Lower lobe of right lung (tissue), 2 donors: ENCODE results near the gene BAIAP2L2. TPM values are rescaled to one million over a fixed set of nuclear protein-coding genes. Genes with fewer than 3 reads are reported as not detected.
A peak's percentile ranks its signal among the peaks of the same experiment; 100 is the strongest.

Source experiments
- ATAC-seq, 2 donors: fragments of 200-7000 bp; cut with Tn5 transposase; one replicate each; pipeline ENCODE4 v1.9.1; 2020 to 2022; ENCODE audit warnings: mild to moderate bottlenecking in 2 of 2, moderate library complexity in 2 of 2
- DNase-seq: peaks from one replicate; pipeline ENCODE4 v3.0.0-alpha.2; 2020
- H3K27ac ChIP-seq: fragments of 200-600 bp; one replicate; pipeline ENCODE4 v1.8.0; 2022
- H3K27me3 ChIP-seq: fragments of 200-600 bp; one replicate; pipeline ENCODE4 v1.8.0; 2022; ENCODE audit warnings: low read depth
- H3K36me3 ChIP-seq: fragments of 200-600 bp; one replicate; pipeline ENCODE4 v1.8.0; 2022; ENCODE audit warnings: mild to moderate bottlenecking
- H3K4me1 ChIP-seq: fragments of 200-600 bp; one replicate; pipeline ENCODE4 v1.8.0; 2022
- H3K4me3 ChIP-seq: fragments of 200-600 bp; one replicate; pipeline ENCODE4 v1.8.0; 2022; ENCODE audit warnings: mild to moderate bottlenecking
- H3K9me3 ChIP-seq: fragments of 200-600 bp; one replicate; pipeline ENCODE4 v1.8.0; 2022
- CTCF ChIP-seq: fragments of 200-600 bp; IDR thresholded peaks from one replicate; pipeline ENCODE4 v1.8.0; 2022; ENCODE audit warnings: antibody characterized with exemption, mild to moderate bottlenecking
- intact Hi-C: fragments of 100-400 bp; cut with DNase I; formaldehyde crosslinking; loops from one replicate; pipeline ENCODE4 v1.11.0; 2022
- total RNA-seq: library from RNA; stranded (reverse); fragmentation: NEBNext Ultra II Directional; extraction: Animal tissue kit (Norgen Biotek cat#: 25700); gene quantifications from one replicate; pipeline ENCODE4 v1.2.1, GENCODE V29; 2021
- donor health status: DM: no; HTN: yes; CAD: no; lungs with severe emphysema.

BAIAP2L2 gene
- total RNA-seq, 1 donor from 2014 or later: 0.44 TPM

- peak; percentile 43 for DNase-seq
- Histone ChIP-seq H3K4me3 (no peak overlapping the region), H3K36me3 (no peaks in the 10 kb centered on the region), H3K4me1 (peaks cover 8% of the 10 kb centered on the region), H3K9me3 (no peaks in the 10 kb centered on the region), H3K27me3 (no peaks in the 10 kb centered on the region), H3K27ac (no peak overlapping the region)
- ATAC-seq: peak; percentile 21 to 49
- TF ChIP-seq CTCF: peak; percentile 16
- intact Hi-C loops: no loop called here
These were observed 12.7 kb downstream of the BAIAP2L2 start for GRCh38 chr22:38097557-38098409.

- H3K4me1 ChIP-seq: peaks cover 8% of the 10 kb centered on the region
- H3K9me3 ChIP-seq: no peaks in the 10 kb centered on the region
- no peak overlapping the region for H3K27ac ChIP-seq
- no peak for TF ChIP-seq CTCF
- ATAC-seq: no peak
- H3K4me3 ChIP-seq: no peak overlapping the region
- intact Hi-C loops: no loop called here
- no peaks in the 10 kb centered on the region for H3K27me3 ChIP-seq
- DNase-seq: no peak
- H3K36me3 ChIP-seq: no peaks in the 10 kb centered on the region
These were observed 13.4 kb downstream of the BAIAP2L2 start for GRCh38 chr22:38097058-38097457.

GRCh38 chr22:38089474-38089851, 21.0 kb downstream of the BAIAP2L2 start:
- no peak for TF ChIP-seq CTCF
- Histone ChIP-seq H3K27me3 (peaks cover 7% of the 10 kb centered on the region), H3K4me3 (no peak overlapping the region), H3K4me1 (no peaks in the 10 kb centered on the region), H3K9me3 (no peaks in the 10 kb centered on the region), H3K27ac (no peak overlapping the region), H3K36me3 (no peaks in the 10 kb centered on the region)
- DNase-seq (no peak), ATAC-seq (peak in 1 of 2 donors; percentile 5)
- intact Hi-C loops: no loop called here

GRCh38 chr22:38088629-38089473, 21.6 kb downstream of the BAIAP2L2 start:
- no peak for TF ChIP-seq CTCF
- Histone ChIP-seq H3K4me3 (peak overlapping the region; percentile 27), H3K4me1 (no peaks in the 10 kb centered on the region), H3K36me3 (no peaks in the 10 kb centered on the region), H3K27ac (no peak overlapping the region), H3K9me3 (no peaks in the 10 kb centered on the region), H3K27me3 (peaks cover 7% of the 10 kb centered on the region)
- DNase-seq (no peak), ATAC-seq (peak in 1 of 2 donors; percentile 12)
- intact Hi-C loops: no loop called here

GRCh38 chr22:38087855-38088254, 22.6 kb downstream of the BAIAP2L2 start:
- no peaks in the 10 kb centered on the region for H3K9me3 ChIP-seq
- intact Hi-C loops: no loop called here
- no peaks in the 10 kb centered on the region for H3K36me3 ChIP-seq
- H3K4me1 ChIP-seq: peaks cover under 1% of the 10 kb centered on the region
- no peak for TF ChIP-seq CTCF
- H3K4me3 ChIP-seq: no peak overlapping the region
- no peak overlapping the region for H3K27ac ChIP-seq
- DNase-seq: peak; percentile 32
- H3K27me3 ChIP-seq: peaks cover 15% of the 10 kb centered on the region
- ATAC-seq: no peak
